Osteoblast (primary cell): Measurements from ENCODE around the gene ACE. TPM values are rescaled to one million over a fixed set of nuclear protein-coding genes. Genes with fewer than 3 reads are reported as not detected.

Experiments used
- DNase-seq: peaks from one replicate; pipeline ENCODE4 v3.0.0; 2011; ENCODE audit warnings: low spot score, mixed read lengths; ENCODE audit not compliant: insufficient read length; ENCODE audit errors: missing footprints
- H2AFZ ChIP-seq: 2 replicates; pipeline ENCODE4 v1.6.0; 2011; ENCODE audit warnings: mild to moderate bottlenecking, low read length
- H3K27ac ChIP-seq: 2 replicates; pipeline ENCODE4 v1.5.1; 2011; ENCODE audit warnings: mild to moderate bottlenecking, low read depth, low read length, moderate library complexity
- H3K27me3 ChIP-seq: 2 replicates; pipeline ENCODE4 v1.6.0; 2012; ENCODE audit warnings: mild to moderate bottlenecking, control low read depth, inconsistent platforms, low read length, moderate library complexity; ENCODE audit not compliant: insufficient read depth
- H3K36me3 ChIP-seq: 2 replicates; pipeline ENCODE4 v1.5.1; 2011; ENCODE audit warnings: mild to moderate bottlenecking, low read length, control low read depth, moderate library complexity; ENCODE audit not compliant: insufficient read depth
- H3K4me1 ChIP-seq: 2 replicates; pipeline ENCODE4 v1.5.1; 2011; ENCODE audit warnings: mild to moderate bottlenecking, low read length, control low read depth, moderate library complexity; ENCODE audit not compliant: insufficient read depth
- H3K4me2 ChIP-seq: 2 replicates; pipeline ENCODE4 v1.6.0; 2011; ENCODE audit warnings: mild to moderate bottlenecking, low read length; ENCODE audit not compliant: insufficient read depth
- H3K4me3 ChIP-seq: fragments of 200-600 bp; sonication (generic); 3 replicates; pipeline ENCODE4 v1.5.1; 2012; ENCODE audit warnings: mild to moderate bottlenecking, low read length, inconsistent platforms; ENCODE audit not compliant: insufficient read depth
- H3K79me2 ChIP-seq: 2 replicates; pipeline ENCODE4 v1.6.0; 2012; ENCODE audit warnings: mild to moderate bottlenecking, low read length, control low read depth, inconsistent platforms; ENCODE audit not compliant: insufficient read depth
- H3K9me3 ChIP-seq: 2 replicates; pipeline ENCODE4 v1.5.1; 2011; ENCODE audit warnings: low read depth, low read length, control low read depth
- H4K20me1 ChIP-seq: 2 replicates; pipeline ENCODE4 v1.6.0; 2012; ENCODE audit warnings: mild to moderate bottlenecking, low read length, control low read depth; ENCODE audit not compliant: insufficient read depth
- CTCF ChIP-seq: IDR thresholded peaks from 2 replicates; pipeline ENCODE4 v1.5.1; 2011; ENCODE audit warnings: mild to moderate bottlenecking, low read depth, low read length, moderate library complexity; ENCODE audit errors: extremely low read depth
- total RNA-seq: library from RNA; depleted of rRNA; stranded (reverse); fragments of >200 nt; gene quantifications from 2 replicates; pipeline ENCODE4 v1.2.3, GENCODE V29; 2012

The ACE gene
- total RNA-seq, 1 donor: 10.1 TPM

DNA sequence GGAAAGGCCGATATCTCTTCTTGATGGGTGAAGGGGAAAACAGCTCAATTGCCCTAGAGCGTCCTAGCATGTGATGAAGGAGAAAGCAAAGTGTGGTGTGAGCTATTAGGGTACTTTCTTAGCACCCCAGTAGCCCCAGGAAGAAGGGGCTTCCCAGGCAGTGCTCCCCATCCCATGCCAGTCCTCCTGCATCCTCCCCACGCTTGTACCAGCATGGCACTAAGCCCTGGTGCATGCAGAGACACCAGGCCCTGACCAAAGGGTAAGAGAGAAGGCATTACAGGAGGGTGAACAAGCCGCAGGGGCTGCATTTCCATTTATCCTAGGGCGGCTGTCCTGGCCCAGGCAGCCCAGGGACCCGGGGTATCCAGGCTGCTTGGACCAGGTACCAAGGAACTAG lies 33.8 kb upstream of the ACE start:
- DNase-seq: peak; percentile 66

DNA sequence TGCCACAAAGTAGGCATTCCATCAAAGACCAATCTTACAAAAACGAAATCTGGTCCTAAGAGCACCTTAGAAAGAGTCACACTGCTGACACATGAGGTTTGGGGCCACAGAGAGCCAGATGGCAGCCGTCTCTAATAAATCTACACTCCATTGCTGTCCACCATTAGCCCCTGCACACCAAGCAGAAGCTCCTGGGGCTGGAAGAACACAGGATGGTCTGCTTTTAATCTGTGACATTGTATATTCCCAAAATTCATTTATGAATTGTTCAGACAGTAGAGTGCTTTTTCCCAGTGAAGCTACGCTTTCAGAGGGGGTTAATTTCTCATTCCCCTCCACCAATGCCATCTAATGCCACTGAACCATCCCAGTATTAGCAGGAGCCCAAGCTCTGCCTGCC lies 32.4 kb upstream of the ACE start:
- Histone ChIP-seq H3K27ac (no peak overlapping the region), H4K20me1 (no peaks in the 10 kb centered on the region), H3K4me2 (no peak overlapping the region), H2AFZ (no peak overlapping the region), H3K4me1 (peaks cover 25% of the 10 kb centered on the region), H3K9me3 (no peaks in the 10 kb centered on the region), H3K4me3 (no peak overlapping the region), H3K36me3 (no peaks in the 10 kb centered on the region), H3K27me3 (no peaks in the 10 kb centered on the region), H3K79me2 (no peaks in the 10 kb centered on the region)
- TF ChIP-seq CTCF: no peak
- peak; percentile 73 for DNase-seq

More for the DNA sequence above, 33.8 kb upstream of the ACE start:
- Histone ChIP-seq H3K27ac (no peak overlapping the region), H3K27me3 (no peaks in the 10 kb centered on the region), H3K9me3 (no peaks in the 10 kb centered on the region), H2AFZ (no peak overlapping the region), H3K4me1 (peaks cover 26% of the 10 kb centered on the region), H3K4me3 (no peak overlapping the region), H3K36me3 (no peaks in the 10 kb centered on the region), H3K4me2 (no peak overlapping the region), H4K20me1 (no peaks in the 10 kb centered on the region), H3K79me2 (no peaks in the 10 kb centered on the region)
- no peak for TF ChIP-seq CTCF

- Histone ChIP-seq H3K36me3 (no peaks in the 10 kb centered on the region), H3K4me3 (peak overlapping the region; percentile 78), H3K9me3 (no peaks in the 10 kb centered on the region), H3K27ac (no peak overlapping the region), H2AFZ (no peak overlapping the region), H4K20me1 (no peaks in the 10 kb centered on the region), H3K4me1 (peaks cover 20% of the 10 kb centered on the region), H3K27me3 (no peaks in the 10 kb centered on the region), H3K79me2 (no peaks in the 10 kb centered on the region), H3K4me2 (peak overlapping the region; percentile 83)
- no peak for TF ChIP-seq CTCF
- peak; percentile 84 for DNase-seq
These were observed 31.8 kb upstream of the ACE start for GRCh38 chr17:63445065-63445464.

GRCh38 chr17:63445571-63445953 lies 31.3 kb upstream of the ACE start:
- Histone ChIP-seq H3K36me3 (no peaks in the 10 kb centered on the region), H3K4me3 (peak overlapping the region; percentile 78), H3K9me3 (no peaks in the 10 kb centered on the region), H3K4me2 (peak overlapping the region; percentile 83), H4K20me1 (no peaks in the 10 kb centered on the region), H3K4me1 (peaks cover 25% of the 10 kb centered on the region), H3K27me3 (no peaks in the 10 kb centered on the region), H2AFZ (peak overlapping the region; percentile 84), H3K27ac (peak overlapping the region; percentile 5), H3K79me2 (no peaks in the 10 kb centered on the region)
- no peak for TF ChIP-seq CTCF
- DNase-seq: peak; percentile 92
